NCI-H1694 treated with DMSO at 0.1 percent for 48 hours (cell line): Measurements from ENCODE around the gene GABRB2.
"Not testable (repeated sequence)": the region's sequence is repeated elsewhere in the genome, so short reads cannot be mapped to it uniquely, and the experiment has no call there.

ENCODE experiments used
- DNase-seq: peaks from one replicate; lab custom pipeline; 2025; lab: John Stamatoyannopoulos, UW

Gene GABRB2

GRCh38 chr5:161546470-161547301, at the start of gene GABRB2:
Gene GABRB2 (minus strand): TSS chr5:161546725. CDS start chr5:161546643, 82 bp downstream.
- DNase-seq: peak; percentile 77

- no peak for DNase-seq
These were observed 39.3 kb upstream of the GABRB2 start for GRCh38 chr5:161585798-161586197.

DNA sequence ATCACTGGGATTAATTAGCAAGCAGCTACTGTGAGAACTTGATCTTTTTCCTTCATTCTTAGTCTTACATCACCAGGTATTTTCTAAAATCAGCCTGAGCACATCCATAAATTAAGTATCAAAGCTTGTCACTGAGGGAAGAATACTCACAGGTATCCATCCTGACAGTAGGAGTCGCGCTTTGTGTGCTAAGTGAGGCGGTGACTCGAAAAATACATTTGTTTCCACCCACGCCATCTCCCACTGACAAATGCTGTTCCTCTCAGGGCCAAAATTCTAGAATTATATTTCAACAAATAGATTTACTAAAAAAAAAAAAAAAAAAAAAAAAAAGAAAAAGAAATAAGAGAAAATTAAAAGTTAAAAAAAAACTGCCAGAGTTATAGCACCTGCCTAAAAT, 34.1 kb upstream of the GABRB2 start:
- DNase-seq: no peak

- no peak for DNase-seq
These were observed 26.4 kb upstream of the GABRB2 start for GRCh38 chr5:161572914-161573313.

DNA sequence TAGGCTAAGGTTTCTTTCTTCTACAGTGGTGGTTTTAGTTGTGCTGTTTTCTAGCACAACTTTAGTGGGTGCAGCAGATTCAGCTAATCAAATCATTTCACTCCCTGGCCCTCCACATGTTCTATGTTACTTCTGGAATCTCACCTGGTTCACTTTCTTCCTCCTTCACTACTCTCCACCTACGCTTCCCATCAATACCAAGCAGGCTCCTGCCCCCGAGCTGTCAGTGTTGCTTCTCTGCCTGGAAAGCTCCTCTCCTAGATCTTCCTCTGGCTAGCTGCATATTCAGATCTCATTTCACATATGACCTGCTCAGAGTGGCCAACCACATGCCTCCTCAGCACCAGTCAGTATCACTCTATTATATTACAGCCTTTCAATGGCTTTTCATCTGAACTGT, 19.6 kb upstream of the GABRB2 start:
- no peak for DNase-seq

DNA sequence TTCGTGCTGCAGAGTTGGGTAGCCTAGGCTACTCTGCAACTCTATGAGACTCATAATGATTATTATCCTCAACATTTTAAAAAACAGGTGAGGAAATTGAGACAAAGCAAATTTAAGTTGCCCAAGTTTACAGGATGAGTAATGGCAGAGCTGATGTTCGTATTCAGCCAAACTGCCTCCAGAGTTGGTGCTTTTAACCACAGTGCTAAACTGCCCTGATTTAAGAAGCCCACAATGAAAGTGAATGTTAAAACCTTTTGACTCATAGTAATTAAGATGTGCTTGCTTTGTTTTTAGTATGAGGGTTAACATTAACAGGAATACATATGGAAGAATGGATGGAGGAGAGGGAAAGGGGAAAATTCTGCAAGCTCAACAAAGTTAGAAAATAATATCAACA, 15.9 kb upstream of the GABRB2 start:
- DNase-seq: no peak

GRCh38 chr5:161549106-161549505, 2.6 kb upstream of the GABRB2 start:
- no peak for DNase-seq

DNA sequence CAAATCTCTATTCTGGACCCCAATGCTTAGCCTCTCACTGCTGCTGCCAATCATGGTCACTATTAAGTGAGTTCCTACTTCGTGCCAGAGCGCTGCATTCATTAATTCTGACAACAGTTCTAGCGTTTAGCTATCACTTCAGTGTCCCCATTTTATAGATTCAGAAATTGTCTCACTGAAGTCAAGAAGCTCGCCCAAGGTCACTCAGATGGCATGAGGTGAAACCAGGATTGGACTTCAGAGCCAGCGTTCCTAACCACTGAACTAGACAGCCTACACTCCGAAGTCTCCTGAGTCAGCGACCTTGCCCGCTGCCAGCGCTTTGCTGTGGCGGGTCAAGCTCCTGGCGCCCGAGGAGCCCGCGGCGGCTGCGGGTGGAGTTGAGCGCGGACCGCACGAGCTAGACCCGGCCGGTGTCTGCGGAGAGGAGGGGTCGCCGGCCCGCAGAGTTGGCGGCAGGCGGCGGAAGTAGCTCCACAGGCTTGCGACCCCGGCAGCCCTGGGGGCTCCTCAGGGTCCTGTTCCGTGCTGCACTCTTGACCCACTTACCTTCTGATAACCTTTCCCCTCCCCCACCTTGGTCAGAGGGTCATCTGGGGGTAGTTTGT, 2.1 kb upstream of the GABRB2 start:
- DNase-seq: no peak

- peak; percentile 40 for DNase-seq
These were observed 1.4 kb upstream of the GABRB2 start for GRCh38 chr5:161547738-161548486.

- peak; percentile 65 for DNase-seq
These were observed 847 bp upstream of the GABRB2 start for GRCh38 chr5:161547406-161547737.

DNA sequence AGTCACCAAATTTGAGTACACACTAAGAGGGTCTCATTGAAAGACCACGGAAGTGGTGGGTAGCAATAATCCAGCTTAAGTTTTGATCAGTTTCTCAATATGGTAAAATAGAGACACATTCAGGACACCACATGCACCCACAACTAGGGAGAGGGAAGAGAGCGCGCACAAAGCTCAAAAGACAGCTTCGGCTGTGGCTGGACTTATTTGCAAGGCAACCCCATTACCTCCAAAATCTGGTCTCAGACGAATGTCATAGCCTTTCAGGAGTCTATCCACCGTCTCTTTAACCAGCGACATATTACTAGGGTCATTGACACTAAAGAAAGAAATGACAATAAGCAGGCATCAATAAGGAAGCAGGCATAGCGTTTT, 443 bp downstream of the GABRB2 start:
- no peak for DNase-seq

- DNase-seq: no peak
These were observed 1.0 kb downstream of the GABRB2 start for GRCh38 chr5:161545344-161546094.

DNA sequence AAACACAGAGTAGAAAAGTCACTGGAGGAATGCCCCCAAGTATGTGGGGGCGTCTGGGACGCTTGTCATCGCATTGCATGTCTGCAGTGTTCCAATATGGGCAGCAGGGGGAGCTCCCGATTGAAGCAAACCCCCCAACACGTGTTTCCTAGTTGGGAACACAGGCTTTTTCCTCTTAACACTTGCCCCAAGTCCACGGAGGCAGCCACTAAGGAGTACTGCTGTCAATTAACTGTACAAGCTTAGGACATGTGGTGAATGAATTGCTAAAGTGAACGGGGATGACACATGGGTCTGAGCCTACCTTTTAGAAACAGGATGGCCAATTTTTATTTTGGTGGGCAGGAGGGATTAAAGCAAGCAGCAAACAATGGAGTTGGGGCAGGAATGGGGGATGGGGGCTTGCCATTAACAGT, 2.2 kb downstream of the GABRB2 start:
- peak; percentile 49 for DNase-seq

GRCh38 chr5:161539016-161539415, 7.5 kb downstream of the GABRB2 start:
- no peak for DNase-seq

GRCh38 chr5:161535762-161536161, 10.8 kb downstream of the GABRB2 start:
- no peak for DNase-seq

DNA sequence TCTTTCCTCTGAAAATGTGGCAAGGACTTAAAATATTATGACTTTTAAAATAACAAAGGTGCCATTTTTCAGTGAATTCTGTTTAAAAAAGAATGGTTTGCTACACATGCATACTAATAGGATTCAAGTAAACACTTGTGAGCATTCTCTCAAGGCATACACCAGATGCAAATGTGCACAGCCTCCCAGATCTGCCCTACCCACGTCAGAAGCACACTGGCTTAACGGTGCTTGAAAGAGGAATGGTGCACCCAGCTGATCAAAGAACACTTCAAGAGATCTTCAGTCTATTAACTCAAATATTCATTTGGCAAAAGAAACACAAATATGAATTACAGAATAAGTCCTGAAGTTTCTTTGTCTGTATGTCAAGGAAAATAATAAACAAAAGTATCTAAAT, 15.8 kb downstream of the GABRB2 start:
- no peak for DNase-seq

GRCh38 chr5:161513942-161514341, 32.6 kb downstream of the GABRB2 start:
- DNase-seq: no peak

DNA sequence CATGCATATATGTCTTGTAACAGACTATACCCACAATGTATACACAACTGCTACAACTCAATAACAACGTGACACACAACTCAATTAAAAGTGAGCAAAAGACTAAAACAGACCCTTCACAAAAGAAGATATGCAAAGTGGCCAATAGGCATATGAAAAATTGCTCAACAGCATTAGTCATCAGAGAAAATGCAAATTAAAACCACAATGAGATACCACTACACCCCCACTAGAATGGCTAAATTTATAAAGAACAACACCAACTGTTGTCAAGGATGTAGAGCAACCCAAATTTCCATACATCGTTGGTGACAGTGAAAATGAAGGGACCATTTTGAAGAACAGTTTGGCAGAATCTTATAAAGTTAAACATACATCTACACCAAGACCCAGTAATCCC, 38.9 kb downstream of the GABRB2 start:
- DNase-seq: no peak

DNA sequence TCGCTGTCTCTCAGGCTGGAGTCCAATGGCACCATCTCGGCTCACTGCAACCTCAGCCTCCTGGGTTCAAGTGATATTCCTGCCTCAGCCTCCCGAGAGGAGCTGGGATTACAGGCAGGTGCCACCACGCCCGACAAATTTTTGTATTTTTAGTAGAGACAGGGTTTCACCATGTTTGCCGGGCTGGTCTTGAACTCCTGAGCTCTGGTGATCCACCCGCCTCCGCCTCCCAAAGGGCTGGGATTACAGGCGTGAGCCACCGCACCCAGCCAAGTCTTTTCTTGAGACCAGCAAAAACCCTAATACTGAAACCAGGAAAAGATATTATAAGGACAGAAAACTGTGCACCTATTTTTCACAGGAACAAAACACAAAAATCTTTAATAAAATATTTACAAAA, 41.4 kb downstream of the GABRB2 start:
- DNase-seq: not testable (repeated sequence)

GRCh38 chr5:161498531-161498930, 48.0 kb downstream of the GABRB2 start:
- no peak for DNase-seq

DNA sequence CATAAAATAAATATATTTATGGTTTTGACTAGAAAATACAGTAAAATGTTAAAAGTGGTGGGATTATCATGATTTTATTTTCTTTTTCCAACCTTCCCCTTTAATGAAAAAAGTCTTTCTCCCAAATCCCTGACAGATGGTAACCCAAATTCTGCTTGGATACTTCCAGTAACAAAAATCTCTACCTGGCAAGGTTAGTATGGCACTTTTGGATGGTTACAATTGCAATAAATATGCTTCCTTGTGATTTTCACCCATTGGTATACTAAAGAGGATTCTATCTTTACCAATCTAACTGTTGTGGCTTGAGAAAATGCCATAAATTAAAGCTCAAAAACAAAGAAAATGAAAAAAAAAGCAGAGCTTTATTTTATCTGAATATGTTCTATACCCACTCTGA, 62.8 kb downstream of the GABRB2 start:
- DNase-seq: no peak

DNA sequence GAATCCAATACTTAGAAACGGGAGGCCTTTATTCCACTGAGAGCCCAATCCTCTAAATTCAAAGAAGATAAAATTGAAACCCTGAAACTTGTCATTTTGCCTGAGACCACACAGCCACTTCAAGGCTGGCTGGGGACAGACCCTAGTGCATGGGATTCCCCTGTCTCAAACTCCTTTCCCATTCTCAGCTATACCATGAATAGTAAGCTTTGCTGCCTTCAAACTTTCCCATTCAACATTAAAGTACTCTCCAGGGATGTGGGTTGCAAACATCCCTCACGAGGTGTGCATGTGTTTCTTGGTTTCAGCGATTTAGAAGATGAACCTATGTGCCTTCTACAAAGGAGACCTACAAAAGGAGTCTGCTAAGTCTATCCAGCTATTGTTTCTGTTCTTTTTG, 64.6 kb downstream of the GABRB2 start:
- DNase-seq: no peak
